A673 (cell line): ENCODE data around the gene GSTT2B.

Experiments used
- EZH2 ChIP-seq: fragments of 200-600 bp; sonication (generic); IDR thresholded peaks from 2 replicates; pipeline ENCODE4 v1.6.1; 2017; ENCODE audit warnings: borderline replicate concordance, low read depth, mild to moderate bottlenecking, mixed read lengths, antibody characterized with exemption, low read length; ENCODE audit not compliant: poor library complexity, severe bottlenecking
- TF ChIP-seq, protein P1 (sequence below): fragments of 300-800, 200-600 bp; sonication (generic); conservative IDR thresholded peaks from 2 replicates; pipeline ENCODE4 v1.5.1; 2017; ENCODE audit warnings: low read depth, mild to moderate bottlenecking, antibody characterized with exemption, low read length, moderate library complexity, mixed read lengths

DNA sequence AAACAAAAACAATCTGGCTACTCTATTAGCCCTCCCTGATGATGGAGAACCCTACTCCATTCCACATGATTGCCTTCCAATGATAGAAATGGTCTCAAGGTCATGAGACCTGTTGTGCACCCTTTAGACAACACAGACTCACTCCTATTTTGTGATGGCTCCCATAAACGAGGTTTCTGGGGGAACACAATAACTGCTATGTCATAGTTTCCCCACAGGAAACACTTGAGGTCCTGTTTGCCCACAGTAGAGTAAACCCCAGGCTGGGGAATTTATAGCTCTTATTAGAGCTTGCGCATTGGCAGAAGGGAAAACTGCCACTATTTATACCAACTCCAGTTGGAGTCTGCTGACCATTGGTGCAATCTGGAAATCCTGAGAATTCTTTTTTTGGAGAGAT lies 38.1 kb downstream of the GSTT2B start:
- no peak for TF ChIP-seq EZH2
- TF ChIP-seq, protein P1, sequence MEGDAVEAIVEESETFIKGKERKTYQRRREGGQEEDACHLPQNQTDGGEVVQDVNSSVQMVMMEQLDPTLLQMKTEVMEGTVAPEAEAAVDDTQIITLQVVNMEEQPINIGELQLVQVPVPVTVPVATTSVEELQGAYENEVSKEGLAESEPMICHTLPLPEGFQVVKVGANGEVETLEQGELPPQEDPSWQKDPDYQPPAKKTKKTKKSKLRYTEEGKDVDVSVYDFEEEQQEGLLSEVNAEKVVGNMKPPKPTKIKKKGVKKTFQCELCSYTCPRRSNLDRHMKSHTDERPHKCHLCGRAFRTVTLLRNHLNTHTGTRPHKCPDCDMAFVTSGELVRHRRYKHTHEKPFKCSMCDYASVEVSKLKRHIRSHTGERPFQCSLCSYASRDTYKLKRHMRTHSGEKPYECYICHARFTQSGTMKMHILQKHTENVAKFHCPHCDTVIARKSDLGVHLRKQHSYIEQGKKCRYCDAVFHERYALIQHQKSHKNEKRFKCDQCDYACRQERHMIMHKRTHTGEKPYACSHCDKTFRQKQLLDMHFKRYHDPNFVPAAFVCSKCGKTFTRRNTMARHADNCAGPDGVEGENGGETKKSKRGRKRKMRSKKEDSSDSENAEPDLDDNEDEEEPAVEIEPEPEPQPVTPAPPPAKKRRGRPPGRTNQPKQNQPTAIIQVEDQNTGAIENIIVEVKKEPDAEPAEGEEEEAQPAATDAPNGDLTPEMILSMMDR = no peak
